ENCODE measurements around the gene AFAP1. TPM values are rescaled to one million over a fixed set of nuclear protein-coding genes. Genes with fewer than 3 reads are reported as not detected.

Gene AFAP1
- total RNA-seq, 4 donors from 2014 or later: 8.2 to 22.3 (median 15.2) TPM

- 84 to 88% methylated on average over 20 of the region's 20 CpGs for WGBS, 2 donors
- intact Hi-C loops (cut with DNase I; ENCODE audit: low total_unique reads): no loop called here
- TF ChIP-seq POLR2A (IDR thresholded peaks at IDR 0.05) (no peak), CTCF (IDR thresholded peaks at IDR 0.05) (no peak)
- no peak for DNase-seq (ENCODE audit: low spot score in 2 of 2)
- H3K4me3 ChIP-seq (ENCODE audit: low read depth, poor library complexity, severe bottlenecking): no peak overlapping the region
These were observed 170.1 kb downstream of the AFAP1 start for GRCh38 chr4:7769396-7770223.

GRCh38 chr4:7768736-7769135 is 170.9 kb downstream of the AFAP1 start:
- DNase-seq (ENCODE audit: low spot score in 2 of 2): no peak
- TF ChIP-seq CTCF (IDR thresholded peaks at IDR 0.05): no peak
- no peak for TF ChIP-seq POLR2A (IDR thresholded peaks at IDR 0.05)
- intact Hi-C loops (cut with DNase I; ENCODE audit: low total_unique reads): no loop called here
- no peak overlapping the region for H3K4me3 ChIP-seq (ENCODE audit: low read depth, poor library complexity, severe bottlenecking)
- 86 to 92% methylated on average over 15 to 16 of the region's 16 CpGs for WGBS, 2 donors

- TF ChIP-seq POLR2A (IDR thresholded peaks at IDR 0.05): no peak
- TF ChIP-seq CTCF (IDR thresholded peaks at IDR 0.05): no peak
- no peak overlapping the region for H3K4me3 ChIP-seq (ENCODE audit: low read depth, poor library complexity, severe bottlenecking)
- no peak for DNase-seq (ENCODE audit: low spot score in 2 of 2)
- intact Hi-C loops (cut with DNase I; ENCODE audit: low total_unique reads): no loop called here
- WGBS, 2 donors: 82 to 90% methylated on average over 13 of the region's 13 CpGs
These were observed 171.7 kb downstream of the AFAP1 start for GRCh38 chr4:7767966-7768365.

GRCh38 chr4:7767526-7767925 is 172.1 kb downstream of the AFAP1 start:
- WGBS, 2 donors: 71 to 87% methylated on average over 9 of the region's 9 CpGs
- intact Hi-C loops (cut with DNase I; ENCODE audit: low total_unique reads): no loop called here
- H3K4me3 ChIP-seq (ENCODE audit: low read depth, poor library complexity, severe bottlenecking): no peak overlapping the region
- no peak for DNase-seq (ENCODE audit: low spot score in 2 of 2)
- TF ChIP-seq CTCF (IDR thresholded peaks at IDR 0.05): no peak
- TF ChIP-seq POLR2A (IDR thresholded peaks at IDR 0.05): no peak

GRCh38 chr4:7766661-7767345 is 172.9 kb downstream of the AFAP1 start:
- 87% methylated on average over 23 of the region's 23 CpGs for WGBS, 2 donors
- intact Hi-C loops (cut with DNase I; ENCODE audit: low total_unique reads): no loop called here
- no peak for TF ChIP-seq CTCF (IDR thresholded peaks at IDR 0.05)
- no peak for TF ChIP-seq POLR2A (IDR thresholded peaks at IDR 0.05)

More at GRCh38 chr4:7766661-7767345, 172.9 kb downstream of the AFAP1 start:
- DNase-seq (ENCODE audit: low spot score in 2 of 2): no peak
- no peak overlapping the region for H3K4me3 ChIP-seq (ENCODE audit: low read depth, poor library complexity, severe bottlenecking)

Measured in lower leg skin (tissue), 4 donors.